Thoracic aorta (tissue), 2 donors: ENCODE results near the gene NAA20. TPM values are rescaled to one million over a fixed set of nuclear protein-coding genes. Genes with fewer than 3 reads are reported as not detected.

Experiments used
- ATAC-seq: fragments of 150-250 bp; one replicate; pipeline ENCODE4 v1.8.0; 2017; ENCODE audit warnings: low read depth; ENCODE audit not compliant: insufficient number of reproducible peaks, low FRiP score
- DNase-seq: peaks from one replicate; pipeline ENCODE4 v3.0.0-alpha.2; 2020; ENCODE audit warnings: low spot score
- H3K27ac ChIP-seq, 2 donors: fragments of 200-600 bp; sonication (generic); 1 replicate in 1 of 2; 2 replicates in 1 of 2; pipeline ENCODE4 v1.5.1; 2016; ENCODE audit warnings: mild to moderate bottlenecking in 2 of 2, moderate library complexity in 2 of 2
- H3K27me3 ChIP-seq: fragments of 200-600 bp; sonication (generic); replicated peaks from 2 replicates; pipeline ENCODE4 v1.6.0; 2016; ENCODE audit warnings: mild to moderate bottlenecking; ENCODE audit not compliant: insufficient read depth
- H3K36me3 ChIP-seq: fragments of 200-600 bp; sonication (generic); one replicate; pipeline ENCODE4 v1.5.1; 2016
- H3K4me1 ChIP-seq, 2 donors: fragments of 200-600 bp; sonication (generic); 1 replicate in 1 of 2; 2 replicates in 1 of 2; pipeline versions ENCODE4 v1.5.1 to v1.6.0; 2016; ENCODE audit warnings: low read depth in 2 of 2, mild to moderate bottlenecking in 1 of 2; ENCODE audit not compliant: control insufficient read depth in 1 of 2
- H3K4me3 ChIP-seq: fragments of 200-600 bp; sonication (generic); 2 replicates; pipeline ENCODE4 v1.5.1; 2016; ENCODE audit warnings: mild to moderate bottlenecking
- H3K9me3 ChIP-seq: fragments of 200-600 bp; sonication (generic); 2 replicates; pipeline ENCODE4 v1.5.1; 2016
- total RNA-seq, 2 donors: library from RNA; depleted of rRNA; stranded (reverse); fragments of >200 nt; gene quantifications; one replicate each; pipeline versions ENCODE4 v1.1.0 to v1.2.3, GENCODE V29; 2016
- TF ChIP-seq, protein P1 (sequence below): fragments of 200-600 bp; sonication (generic); IDR thresholded peaks from one replicate; pipeline ENCODE4 v1.5.1; 2019; ENCODE audit warnings: antibody characterized with exemption

The NAA20 gene
- total RNA-seq, 2 donors from 2014 or later, result 14.6 to 16.9 TPM

DNA sequence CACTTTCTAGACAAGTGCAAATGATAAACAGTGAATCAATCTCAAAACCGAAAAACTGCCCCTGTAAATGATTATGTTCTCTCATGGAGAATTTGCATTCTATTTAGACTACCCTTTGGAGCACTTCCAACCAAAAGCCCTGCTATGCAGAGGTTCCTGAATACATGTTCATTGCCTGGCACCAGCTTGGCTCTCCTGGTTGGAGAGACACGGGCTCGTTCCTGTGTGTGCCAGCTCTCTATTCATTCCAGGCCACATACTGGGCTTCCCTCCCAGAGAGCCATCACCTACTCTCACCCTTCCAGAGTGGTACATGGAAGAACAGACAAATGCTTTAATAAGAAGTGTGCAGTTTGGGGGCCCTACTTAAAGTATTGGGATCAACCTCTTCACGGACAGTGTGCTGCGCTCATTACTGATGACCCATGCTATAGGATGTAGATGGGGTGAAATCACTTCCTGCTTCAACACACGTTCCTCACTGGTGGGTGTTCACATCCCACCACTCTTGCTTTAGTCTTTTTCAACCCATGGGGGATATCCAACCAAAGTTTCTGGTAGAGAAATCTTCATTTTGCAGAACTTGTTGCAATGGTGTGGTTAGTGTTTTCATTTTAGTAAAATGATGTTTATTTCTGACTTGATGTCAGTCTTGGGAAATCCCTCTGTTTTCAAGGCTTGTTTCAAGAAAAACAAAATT, 38.5 kb upstream of the NAA20 start:
- ATAC-seq, result no peak
- Histone ChIP-seq H3K27me3 (no peaks in the 10 kb centered on the region), H3K27ac (peak overlapping the region; percentile 90 to 94), H3K9me3 (no peaks in the 10 kb centered on the region), H3K4me1 (peaks cover 32 to 79% of the 10 kb centered on the region in 2 donors), H3K4me3 (peak overlapping the region; percentile 78), H3K36me3 (no peaks in the 10 kb centered on the region)
- TF ChIP-seq, protein P1, sequence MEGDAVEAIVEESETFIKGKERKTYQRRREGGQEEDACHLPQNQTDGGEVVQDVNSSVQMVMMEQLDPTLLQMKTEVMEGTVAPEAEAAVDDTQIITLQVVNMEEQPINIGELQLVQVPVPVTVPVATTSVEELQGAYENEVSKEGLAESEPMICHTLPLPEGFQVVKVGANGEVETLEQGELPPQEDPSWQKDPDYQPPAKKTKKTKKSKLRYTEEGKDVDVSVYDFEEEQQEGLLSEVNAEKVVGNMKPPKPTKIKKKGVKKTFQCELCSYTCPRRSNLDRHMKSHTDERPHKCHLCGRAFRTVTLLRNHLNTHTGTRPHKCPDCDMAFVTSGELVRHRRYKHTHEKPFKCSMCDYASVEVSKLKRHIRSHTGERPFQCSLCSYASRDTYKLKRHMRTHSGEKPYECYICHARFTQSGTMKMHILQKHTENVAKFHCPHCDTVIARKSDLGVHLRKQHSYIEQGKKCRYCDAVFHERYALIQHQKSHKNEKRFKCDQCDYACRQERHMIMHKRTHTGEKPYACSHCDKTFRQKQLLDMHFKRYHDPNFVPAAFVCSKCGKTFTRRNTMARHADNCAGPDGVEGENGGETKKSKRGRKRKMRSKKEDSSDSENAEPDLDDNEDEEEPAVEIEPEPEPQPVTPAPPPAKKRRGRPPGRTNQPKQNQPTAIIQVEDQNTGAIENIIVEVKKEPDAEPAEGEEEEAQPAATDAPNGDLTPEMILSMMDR, result no peak
- DNase-seq, result no peak

DNA sequence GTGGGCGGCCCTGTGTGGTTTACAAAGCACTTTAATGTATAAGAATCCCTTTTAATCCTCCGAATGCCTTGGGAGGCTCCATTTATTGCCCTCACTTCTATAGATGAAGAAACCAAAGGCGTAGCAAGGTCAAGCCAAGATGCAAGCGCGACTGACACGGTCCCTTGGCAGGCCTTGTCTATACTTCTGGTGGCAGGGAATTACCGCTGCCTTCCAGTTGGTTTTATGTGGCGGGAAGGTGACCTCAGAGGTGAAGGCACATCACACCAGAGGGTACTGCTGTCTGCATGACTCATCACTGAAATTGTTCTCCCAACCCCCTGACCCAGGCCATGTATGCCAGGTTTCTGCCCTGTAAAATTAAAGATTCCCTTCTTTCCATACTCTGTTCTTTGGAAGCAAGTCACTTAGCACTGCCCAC, 36.1 kb upstream of the NAA20 start:
- Histone ChIP-seq H3K4me1 (peaks cover 32 to 92% of the 10 kb centered on the region in 2 donors), H3K36me3 (no peaks in the 10 kb centered on the region), H3K27ac (peak overlapping the region; percentile 40 to 94), H3K4me3 (no peak overlapping the region), H3K27me3 (no peaks in the 10 kb centered on the region), H3K9me3 (no peaks in the 10 kb centered on the region)
- ATAC-seq (no peak), DNase-seq (no peak)
- TF ChIP-seq, protein P1, result no peak

DNA sequence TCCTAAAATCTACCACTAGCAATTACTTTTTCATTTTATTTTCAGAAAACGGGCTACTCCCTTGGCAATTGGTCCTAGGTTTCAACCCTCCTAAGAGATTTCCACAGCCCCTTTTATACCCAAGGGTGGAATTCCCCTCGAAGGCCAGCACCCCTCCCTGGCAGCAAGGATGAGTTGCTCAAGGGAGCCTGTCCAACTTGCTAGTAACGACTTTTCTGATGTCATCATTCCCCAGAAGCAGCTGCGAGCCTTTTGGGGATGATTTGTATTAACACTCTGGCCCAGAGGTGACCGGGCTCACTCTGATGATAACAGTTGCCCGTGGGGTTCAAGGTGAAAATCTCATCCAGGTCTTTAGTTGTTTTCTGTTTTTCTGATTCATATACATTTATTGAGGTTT, 30.7 kb upstream of the NAA20 start:
- Histone ChIP-seq H3K27me3 (no peaks in the 10 kb centered on the region), H3K4me3 (no peak overlapping the region), H3K27ac (peak overlapping the region; percentile 10 to 38), H3K4me1 (peaks cover 19 to 66% of the 10 kb centered on the region in 2 donors), H3K36me3 (no peaks in the 10 kb centered on the region), H3K9me3 (no peaks in the 10 kb centered on the region)
- no peak for ATAC-seq
- TF ChIP-seq, protein P1, result no peak
- no peak for DNase-seq

DNA sequence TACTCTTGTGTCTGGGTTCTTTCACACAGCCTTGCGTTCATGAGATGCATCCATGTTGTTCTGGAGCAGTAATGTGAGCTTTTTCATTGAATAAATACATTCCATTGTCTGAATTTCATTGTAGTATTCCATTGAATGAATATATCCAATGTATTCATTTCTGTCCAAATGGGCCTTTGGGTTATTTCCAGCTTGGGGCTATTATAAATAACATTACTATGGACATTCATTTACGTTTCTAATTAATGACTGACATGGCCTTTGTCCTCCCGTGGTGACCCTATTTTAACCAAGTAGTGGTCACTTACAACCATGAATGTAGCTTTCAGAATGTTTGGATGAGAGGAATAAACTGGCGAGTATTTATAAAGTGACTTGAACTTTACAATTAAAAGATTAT, 30.1 kb upstream of the NAA20 start:
- no peaks in the 10 kb centered on the region for H3K36me3 ChIP-seq
- peak overlapping the region in 1 of 2 donors; percentile 38 for H3K27ac ChIP-seq
- H3K27me3 ChIP-seq, result no peaks in the 10 kb centered on the region
- TF ChIP-seq, protein P1, result no peak
- ATAC-seq, result no peak
- no peaks in the 10 kb centered on the region for H3K9me3 ChIP-seq
- H3K4me1 ChIP-seq, result peaks cover 21 to 66% of the 10 kb centered on the region in 2 donors
- H3K4me3 ChIP-seq, result no peak overlapping the region
- DNase-seq, result no peak

DNA sequence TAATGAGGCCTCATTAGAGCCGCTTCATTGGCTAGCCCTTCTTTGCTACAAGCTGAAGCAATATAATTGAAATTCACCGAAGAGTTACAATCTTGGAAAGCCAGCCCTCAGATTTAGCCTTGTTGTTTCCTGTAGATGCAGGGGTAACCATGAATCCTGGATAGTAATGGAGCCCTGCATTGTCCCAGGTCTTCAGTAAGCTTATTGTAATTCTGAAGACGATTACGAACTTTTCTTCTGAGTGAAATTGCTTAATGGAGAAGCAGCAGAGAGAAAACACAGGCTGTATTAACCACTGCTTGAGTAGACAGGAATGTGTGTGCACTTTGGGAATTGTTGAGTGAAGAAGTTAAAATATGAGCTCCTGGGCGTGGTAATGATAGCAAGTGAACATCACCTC, 26.3 kb upstream of the NAA20 start:
- H3K27ac ChIP-seq, result no peak overlapping the region
- H3K36me3 ChIP-seq, result no peaks in the 10 kb centered on the region
- H3K4me1 ChIP-seq, result peaks cover 49 to 70% of the 10 kb centered on the region in 2 donors
- H3K4me3 ChIP-seq, result no peak overlapping the region
- DNase-seq (no peak), ATAC-seq (no peak)
- TF ChIP-seq, protein P1, result no peak
- no peaks in the 10 kb centered on the region for H3K9me3 ChIP-seq
- H3K27me3 ChIP-seq, result no peaks in the 10 kb centered on the region
